Loucy (cell line): ENCODE data around the gene MAPT.

Experiments used
- H2AFZ ChIP-seq: fragments of 200-600 bp; sonication (generic); 2 replicates; pipeline ENCODE4 v1.6.0; 2016; ENCODE audit warnings: antibody characterized with exemption, mild to moderate bottlenecking, low read length, moderate library complexity
- H3F3A ChIP-seq: fragments of 200-600 bp; 2 replicates; pipeline ENCODE4 v1.6.0; 2016; ENCODE audit warnings: antibody characterized with exemption, low read depth, mild to moderate bottlenecking
- H3K27me3 ChIP-seq: fragments of 200-600 bp; sonication (generic); 2 replicates; pipeline ENCODE4 v1.6.1; 2014; ENCODE audit warnings: low read length, mild to moderate bottlenecking; ENCODE audit not compliant: insufficient read depth, poor library complexity, severe bottlenecking
- H3K36me3 ChIP-seq: fragments of 200-600 bp; sonication (generic); 2 replicates; pipeline ENCODE4 v1.6.1; 2016; ENCODE audit warnings: low read length; ENCODE audit not compliant: insufficient read depth
- H3K4me1 ChIP-seq: fragments of 200-600 bp; sonication (generic); 2 replicates; pipeline ENCODE4 v1.5.1; 2014; ENCODE audit warnings: low read length, mild to moderate bottlenecking; ENCODE audit not compliant: insufficient read depth, poor library complexity, severe bottlenecking
- H3K4me2 ChIP-seq: fragments of 200-600 bp; sonication (generic); 2 replicates; pipeline ENCODE4 v1.6.0; 2014; ENCODE audit warnings: antibody characterized with exemption, low read length, low read depth, mild to moderate bottlenecking; ENCODE audit not compliant: poor library complexity, severe bottlenecking
- H3K4me3 ChIP-seq: fragments of 200-600 bp; sonication (generic); 2 replicates; pipeline ENCODE4 v1.5.1; 2014; ENCODE audit warnings: low read length, mild to moderate bottlenecking, mixed read lengths; ENCODE audit not compliant: poor library complexity, severe bottlenecking
- H3K79me2 ChIP-seq: fragments of 200-600 bp; sonication (generic); 2 replicates; pipeline ENCODE4 v1.6.1; 2014; ENCODE audit warnings: low read length; ENCODE audit not compliant: insufficient read depth
- H3K9ac ChIP-seq: fragments of 200-600 bp; sonication (generic); 2 replicates; pipeline ENCODE4 v1.6.0; 2014; ENCODE audit warnings: mild to moderate bottlenecking, low read depth, low read length, moderate library complexity; ENCODE audit not compliant: poor library complexity, severe bottlenecking
- H3K9me2 ChIP-seq: fragments of 200-600 bp; sonication (generic); replicated peaks from 2 replicates; pipeline ENCODE4 v1.6.1; 2016; ENCODE audit warnings: low read depth, low read length, mixed read lengths
- H3K9me3 ChIP-seq: fragments of 200-600 bp; sonication (generic); 2 replicates; pipeline ENCODE4 v1.6.1; 2014; ENCODE audit warnings: mild to moderate bottlenecking, antibody characterized with exemption, low read length, low read depth; ENCODE audit not compliant: insufficient read depth
- H4K20me1 ChIP-seq: fragments of 200-600 bp; sonication (generic); 2 replicates; pipeline ENCODE4 v1.6.0; 2014; ENCODE audit warnings: antibody characterized with exemption, low read length, mild to moderate bottlenecking; ENCODE audit not compliant: insufficient read depth, poor library complexity, severe bottlenecking
- CTCF ChIP-seq: fragments of 200-600 bp; sonication (generic); conservative IDR thresholded peaks from 2 replicates; pipeline ENCODE4 v1.5.1; 2014; ENCODE audit warnings: mild to moderate bottlenecking, antibody characterized with exemption, low read length
- EZH2phosphoT487 ChIP-seq: fragments of 200-600 bp; IDR thresholded peaks from 2 replicates; pipeline ENCODE4 v1.6.1; 2018; ENCODE audit warnings: antibody characterized with exemption, mild to moderate bottlenecking, moderate library complexity, borderline replicate concordance

The MAPT gene

DNA sequence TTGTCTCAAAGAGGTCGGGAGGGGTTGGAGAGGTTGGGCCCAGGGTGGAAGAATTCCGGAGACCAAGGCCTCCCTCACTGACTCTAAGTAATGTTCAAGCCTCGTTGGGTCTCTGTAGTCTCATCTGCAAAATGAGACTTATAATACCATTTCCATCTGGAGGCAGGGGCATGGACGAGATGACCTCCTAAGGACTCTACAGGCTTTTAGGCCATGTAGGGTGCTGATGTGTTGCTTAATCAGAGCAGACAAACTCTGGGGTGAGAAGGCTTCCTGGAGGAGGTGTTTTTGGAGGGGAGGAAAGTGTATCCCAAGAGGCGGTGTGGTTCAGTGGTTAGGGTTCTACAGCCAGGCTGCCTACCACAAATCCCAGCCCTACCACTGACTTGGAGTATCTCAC is 46.6 kb upstream of the MAPT start:
- Histone ChIP-seq H4K20me1 (no peaks in the 10 kb centered on the region), H2AFZ (no peak overlapping the region), H3K36me3 (no peaks in the 10 kb centered on the region), H3K9me3 (no peaks in the 10 kb centered on the region), H3K4me1 (no peaks in the 10 kb centered on the region), H3K4me3 (no peak overlapping the region), H3K4me2 (no peak overlapping the region), H3K79me2 (no peaks in the 10 kb centered on the region), H3F3A (no peaks in the 10 kb centered on the region), H3K27me3 (no peaks in the 10 kb centered on the region), H3K9me2 (no peaks in the 10 kb centered on the region), H3K9ac (no peak overlapping the region)
- no peak for TF ChIP-seq EZH2phosphoT487
- no peak for TF ChIP-seq CTCF

DNA sequence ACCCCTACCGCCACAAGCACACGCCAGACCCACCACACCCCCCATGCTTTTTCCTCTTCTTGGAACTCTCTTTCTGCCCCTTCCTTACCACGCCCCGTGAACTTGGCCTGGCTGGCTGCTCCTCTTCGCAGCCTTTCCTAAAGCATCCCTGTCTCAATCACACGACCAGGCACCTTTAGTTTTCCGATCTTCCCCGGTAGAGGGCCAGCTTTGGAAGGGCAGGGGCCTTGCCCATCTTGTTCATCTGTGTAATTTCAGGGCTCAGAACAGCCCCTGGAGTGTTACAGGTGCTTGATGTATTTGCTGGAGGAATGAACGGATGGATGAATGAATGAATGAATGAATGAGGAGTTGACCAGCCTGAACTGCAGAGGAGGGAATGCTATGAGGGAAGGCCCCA is 45.9 kb upstream of the MAPT start:
- H3K4me3 ChIP-seq, result no peak overlapping the region
- no peak for TF ChIP-seq CTCF
- no peak for TF ChIP-seq EZH2phosphoT487
- H3K36me3 ChIP-seq, result no peaks in the 10 kb centered on the region
- no peaks in the 10 kb centered on the region for H3K9me2 ChIP-seq
- H3K9me3 ChIP-seq, result no peaks in the 10 kb centered on the region
- H3K4me2 ChIP-seq, result no peak overlapping the region
- H3K27me3 ChIP-seq, result no peaks in the 10 kb centered on the region
- no peak overlapping the region for H3K9ac ChIP-seq
- no peaks in the 10 kb centered on the region for H3K79me2 ChIP-seq
- H3F3A ChIP-seq, result no peaks in the 10 kb centered on the region
- no peaks in the 10 kb centered on the region for H3K4me1 ChIP-seq
- no peak overlapping the region for H2AFZ ChIP-seq
- H4K20me1 ChIP-seq, result no peaks in the 10 kb centered on the region

DNA sequence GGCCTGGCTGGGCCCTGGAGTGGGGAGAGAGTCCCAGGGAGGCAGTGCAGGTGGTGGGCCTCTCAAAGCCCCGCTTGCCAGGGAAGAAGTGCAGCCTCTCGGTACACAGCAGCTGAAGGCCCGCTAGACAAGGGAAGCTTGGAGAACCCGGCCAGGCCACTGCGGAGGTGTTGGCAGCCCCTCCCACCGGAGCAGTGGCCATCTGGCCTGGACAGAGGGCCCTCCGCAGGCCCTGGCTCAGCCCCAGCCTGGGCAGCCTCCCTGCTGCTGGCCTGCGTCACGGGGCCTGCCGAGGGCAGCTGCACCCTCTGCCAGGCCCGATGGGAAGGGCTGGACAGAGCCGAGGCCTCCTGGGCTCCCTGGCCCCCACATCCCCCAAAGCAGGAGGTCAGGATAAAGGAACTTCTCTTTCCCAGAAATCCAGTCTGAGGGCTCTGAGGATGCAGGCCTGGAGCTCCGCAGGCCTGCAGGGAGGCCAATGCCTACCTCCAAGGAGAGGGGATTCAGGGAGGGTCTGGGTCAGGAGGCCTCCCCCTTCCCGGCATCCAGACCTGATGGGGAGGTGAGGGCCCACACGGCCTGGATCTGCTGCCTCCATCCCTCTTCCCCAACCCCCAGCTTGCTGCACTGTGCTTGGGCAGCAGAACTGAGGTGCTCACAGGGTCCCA is 45.4 kb upstream of the MAPT start:
- Histone ChIP-seq H2AFZ (no peak overlapping the region), H3K4me1 (no peaks in the 10 kb centered on the region), H3K9me3 (no peaks in the 10 kb centered on the region), H3K4me2 (no peak overlapping the region), H3K4me3 (no peak overlapping the region), H3K9me2 (no peaks in the 10 kb centered on the region), H3K79me2 (no peaks in the 10 kb centered on the region), H4K20me1 (no peaks in the 10 kb centered on the region), H3K36me3 (no peaks in the 10 kb centered on the region), H3K27me3 (no peaks in the 10 kb centered on the region), H3F3A (no peaks in the 10 kb centered on the region), H3K9ac (no peak overlapping the region)
- TF ChIP-seq CTCF, result no peak
- TF ChIP-seq EZH2phosphoT487, result no peak
